HG03159 (cell line): ENCODE data around the gene GRIK4.

Experiments used
- ATAC-seq: cut with Tn5 transposase; IDR thresholded peaks from one replicate; pipeline ENCODE4 v1.9.1; 2021; ENCODE audit warnings: mild to moderate bottlenecking, moderate library complexity; ENCODE audit not compliant: unreplicated experiment

GRIK4 gene

DNA sequence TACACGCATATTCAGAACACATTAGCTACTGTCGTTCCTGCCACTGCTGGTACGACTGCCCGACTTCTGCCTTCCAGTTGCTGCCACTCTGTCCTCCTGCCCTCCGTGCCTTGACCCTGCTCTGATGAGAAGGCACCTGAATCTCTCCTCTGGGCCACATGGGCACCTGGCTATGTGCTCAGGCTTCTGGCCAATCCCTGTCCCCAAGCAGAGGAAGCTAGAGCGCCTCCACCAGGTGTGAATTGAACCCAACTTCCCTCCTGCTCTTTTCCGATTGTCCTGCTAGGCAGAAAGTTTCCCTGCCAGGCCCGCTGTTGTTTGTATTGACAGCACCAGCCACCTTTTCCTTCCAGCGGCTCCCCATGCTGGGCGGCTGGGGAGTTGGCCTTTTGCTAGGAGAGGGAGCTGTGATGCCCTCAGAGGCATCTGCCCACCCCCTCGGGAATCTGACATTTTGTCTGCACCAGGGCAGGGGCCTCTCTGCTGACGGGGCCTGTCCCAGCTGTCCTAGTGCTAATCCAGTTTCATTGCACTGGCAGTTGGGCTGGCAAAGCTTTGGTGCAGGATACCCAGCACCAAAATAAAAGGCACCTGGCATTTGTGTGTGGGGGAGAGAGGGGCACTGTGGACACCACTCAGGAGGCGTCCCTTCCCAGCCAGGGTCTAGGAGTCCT lies 118.0 kb downstream of the GRIK4 start:
- ATAC-seq: no peak

DNA sequence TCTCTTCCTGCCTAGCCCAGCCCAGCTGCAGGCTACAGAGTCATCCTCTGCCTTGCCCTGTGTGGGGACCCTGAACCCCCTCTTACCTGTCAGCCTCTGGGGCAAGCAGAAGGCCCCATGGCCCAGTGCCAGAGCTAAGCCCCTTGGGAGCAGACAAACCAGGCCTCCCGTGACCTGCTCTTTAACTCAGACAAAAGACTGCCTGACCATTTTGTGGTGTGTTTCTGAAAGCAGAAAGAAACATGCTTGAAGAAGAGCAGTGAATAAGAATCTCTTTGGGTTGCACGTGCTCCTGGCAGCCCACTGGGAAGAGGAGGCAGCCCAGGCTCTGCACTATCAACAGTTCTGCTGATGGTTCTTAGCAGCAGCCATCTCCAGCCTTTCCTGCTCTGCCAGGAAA lies 118.6 kb downstream of the GRIK4 start:
- no peak for ATAC-seq

DNA sequence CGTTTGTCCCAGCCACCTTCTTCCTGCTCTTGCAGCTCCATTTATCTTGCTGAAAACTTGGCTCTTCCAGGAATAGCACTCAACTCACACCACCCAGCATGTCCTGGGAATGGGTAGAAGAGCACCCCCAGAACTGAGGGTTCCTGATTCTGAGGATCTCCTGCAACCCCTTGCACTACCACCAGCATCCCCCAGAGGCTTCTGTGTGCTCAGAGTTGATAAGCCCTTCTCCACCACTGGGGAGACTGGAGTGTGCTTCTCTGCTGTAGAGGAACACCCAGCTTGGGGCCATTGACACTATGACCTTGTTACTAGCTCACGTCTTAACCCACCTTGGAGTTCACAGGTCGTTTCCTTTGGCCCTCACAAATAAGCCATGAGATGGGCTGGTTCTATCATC lies 121.0 kb downstream of the GRIK4 start:
- ATAC-seq: peak; percentile 82

DNA sequence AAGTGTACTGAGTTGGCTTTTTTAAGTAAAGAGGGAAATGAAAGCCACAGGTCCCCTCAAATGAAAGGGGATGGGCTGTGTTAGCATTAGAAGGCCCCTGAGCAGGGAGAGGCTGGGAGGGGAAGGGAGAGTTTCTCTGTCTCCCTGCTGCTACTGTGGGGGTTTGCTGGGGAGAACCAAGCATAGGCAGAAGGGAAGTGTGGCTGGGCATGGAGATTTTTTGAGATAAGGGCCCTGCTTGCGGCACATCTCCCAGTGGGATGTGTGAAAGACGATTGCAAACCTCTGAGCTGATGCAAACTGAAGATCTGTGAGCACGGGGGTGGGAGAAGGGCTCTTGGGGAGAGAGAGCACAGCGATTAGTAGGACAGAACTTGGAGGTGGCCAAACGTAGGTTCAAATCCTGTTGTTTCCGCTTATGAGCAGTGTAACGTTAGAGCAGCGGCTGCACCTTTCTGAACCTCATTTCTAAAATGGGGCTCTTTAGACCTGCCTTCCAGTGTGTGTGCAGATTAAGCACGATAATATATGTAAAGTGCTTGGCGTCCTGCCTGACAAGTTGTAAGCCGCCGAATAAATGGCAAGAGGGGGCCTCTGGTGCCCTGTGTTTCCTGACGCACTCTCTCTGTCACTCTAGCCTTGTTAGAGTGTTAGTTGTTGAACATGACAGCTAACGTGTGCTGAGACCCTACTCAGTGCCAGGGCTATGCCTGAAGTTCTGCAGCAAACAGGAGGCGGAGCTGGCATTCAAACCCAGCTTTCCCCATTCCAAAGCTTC lies 122.3 kb downstream of the GRIK4 start:
- ATAC-seq: no peak

DNA sequence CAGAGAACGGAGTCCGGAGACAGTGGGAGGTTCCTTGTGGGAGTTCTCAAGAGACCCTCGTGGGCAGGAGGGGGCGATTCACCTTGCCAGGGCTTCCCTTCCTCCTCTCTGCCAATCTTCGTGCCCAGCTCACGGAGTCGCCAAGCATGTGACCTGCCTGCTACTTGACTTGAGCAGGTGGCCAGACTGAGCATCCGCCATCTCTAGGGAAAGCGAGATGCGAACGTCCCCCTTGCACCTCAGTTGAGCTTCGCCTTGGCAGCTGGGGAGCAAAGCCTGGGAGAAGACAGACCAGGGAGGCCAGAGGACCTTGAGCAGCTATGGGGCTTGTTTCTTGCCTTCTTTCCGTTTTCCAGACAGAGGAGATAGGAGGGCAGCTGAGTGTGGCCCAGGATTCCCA lies 123.2 kb downstream of the GRIK4 start:
- ATAC-seq: no peak

DNA sequence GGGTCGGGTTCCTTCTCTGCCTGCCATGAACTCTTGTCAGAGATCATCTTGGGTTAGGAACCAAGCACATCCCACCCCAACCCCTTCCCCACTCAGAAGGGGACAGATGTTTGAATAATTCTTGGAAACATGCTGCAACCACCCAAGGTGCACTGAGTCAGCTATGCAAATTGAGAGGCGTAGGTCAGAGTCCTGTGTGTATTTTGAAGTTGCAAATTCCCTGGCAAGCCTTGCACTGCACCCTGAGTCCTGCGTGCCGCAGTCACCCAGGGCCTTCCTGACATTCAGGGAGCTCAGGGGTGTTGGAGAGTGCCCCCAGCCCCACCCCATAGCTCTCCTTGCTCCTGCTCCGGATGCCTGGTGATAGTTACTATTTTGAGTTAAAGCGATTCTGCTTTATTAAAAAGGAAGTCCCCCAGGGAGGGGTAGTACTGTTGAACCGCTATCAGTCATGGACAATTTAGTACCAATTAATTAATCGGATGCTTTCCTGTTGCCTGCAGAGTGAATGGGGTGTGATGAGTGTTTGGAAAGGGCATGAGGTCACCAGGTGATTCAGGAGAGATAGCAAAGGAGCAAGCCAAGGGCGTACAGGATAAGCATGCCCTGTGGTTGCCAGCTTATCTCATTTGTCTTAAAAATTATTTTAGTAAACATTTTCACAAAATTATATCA lies 123.7 kb downstream of the GRIK4 start:
- ATAC-seq: no peak

DNA sequence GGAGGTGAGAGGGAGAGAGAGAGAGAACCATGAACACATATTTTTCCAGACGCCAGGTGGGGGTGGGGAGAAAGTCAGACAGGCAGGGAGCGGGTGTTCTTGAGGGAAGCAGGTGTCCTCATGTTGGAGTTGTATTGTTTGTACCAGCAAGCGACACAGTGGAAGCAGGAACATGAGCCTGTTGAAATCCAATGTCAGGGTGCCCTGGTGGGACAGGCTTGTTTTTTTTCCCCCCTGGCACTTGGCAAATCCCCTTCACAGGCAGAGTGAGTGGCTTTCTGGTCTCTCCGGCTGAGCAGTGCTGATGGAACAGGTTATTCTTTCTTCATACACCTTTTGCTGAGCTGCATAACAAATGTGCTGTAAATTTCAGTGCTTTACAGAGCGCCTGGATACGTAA lies 125.6 kb downstream of the GRIK4 start:
- ATAC-seq: no peak

DNA sequence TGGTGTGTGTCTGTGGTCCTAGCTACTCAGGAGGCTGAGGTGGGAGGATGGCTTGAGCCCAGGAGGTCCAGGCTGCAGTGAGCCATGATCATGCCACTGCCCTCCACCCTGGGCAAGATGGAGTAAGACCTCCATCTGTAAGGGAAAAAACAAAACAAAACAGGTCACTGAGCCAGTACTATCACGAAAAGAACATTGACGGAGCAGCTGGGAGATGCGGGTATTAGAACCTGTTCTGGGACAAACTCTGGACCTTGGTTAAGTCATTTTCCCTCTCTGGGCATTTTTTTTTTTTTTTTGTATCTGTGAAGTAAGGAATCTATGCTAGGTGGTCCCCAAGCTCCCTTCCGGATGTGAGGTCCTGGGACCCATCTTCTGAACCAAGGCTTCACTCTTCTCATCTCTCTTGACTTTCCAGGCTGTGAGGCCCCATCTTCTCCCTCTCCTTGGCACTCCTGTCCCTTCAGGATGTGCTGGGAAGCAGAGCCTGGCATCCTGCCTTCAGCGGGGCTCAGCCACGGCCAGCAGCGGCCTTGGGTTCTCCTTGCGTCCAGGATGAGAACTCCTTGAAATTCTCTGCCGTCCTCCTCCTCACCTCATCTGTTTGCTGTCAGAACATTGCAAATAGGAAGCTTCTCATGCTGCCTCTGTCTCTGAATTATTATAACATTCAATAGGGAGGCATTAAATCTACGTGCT lies 130.8 kb downstream of the GRIK4 start:
- no peak for ATAC-seq

DNA sequence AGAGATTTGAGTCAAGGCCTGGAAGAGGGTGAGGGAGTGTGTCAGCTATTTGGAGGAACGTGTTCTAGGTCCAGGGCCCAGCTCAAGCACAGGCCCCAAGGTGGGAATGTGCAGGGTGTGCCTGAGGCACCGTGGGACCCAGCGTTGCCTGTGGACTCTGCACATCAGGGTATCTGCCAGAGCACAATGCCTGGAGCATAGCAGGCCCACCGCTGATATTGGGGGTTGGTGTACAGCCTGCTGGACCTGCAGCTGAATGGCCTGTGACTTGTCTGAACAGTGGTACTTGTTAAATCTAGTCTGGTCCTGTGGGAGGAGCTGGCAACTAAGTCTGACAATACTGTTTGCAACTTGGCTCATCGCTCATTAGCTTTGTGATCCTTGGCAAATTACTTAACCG lies 131.7 kb downstream of the GRIK4 start:
- no peak for ATAC-seq

DNA sequence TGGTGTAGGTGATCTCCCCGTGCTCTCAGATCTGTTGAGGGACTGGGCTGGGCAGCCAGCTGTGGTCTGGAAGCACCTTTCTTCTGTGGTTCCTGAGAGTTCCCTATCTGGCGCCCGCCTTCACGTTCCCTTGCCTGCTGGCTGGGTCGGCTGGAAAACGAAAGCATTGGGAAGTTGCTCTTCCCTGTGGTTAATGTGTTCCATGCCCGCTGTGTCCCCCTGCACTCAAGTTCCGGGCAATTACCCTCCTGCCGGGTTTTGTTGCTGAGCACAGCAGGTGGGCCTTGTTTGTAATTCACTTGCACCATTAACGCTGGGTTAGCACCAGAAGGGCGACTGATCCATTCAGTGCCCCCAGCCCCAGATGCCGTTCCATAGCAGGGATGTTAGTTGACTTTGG lies 134.1 kb downstream of the GRIK4 start:
- ATAC-seq: no peak

DNA sequence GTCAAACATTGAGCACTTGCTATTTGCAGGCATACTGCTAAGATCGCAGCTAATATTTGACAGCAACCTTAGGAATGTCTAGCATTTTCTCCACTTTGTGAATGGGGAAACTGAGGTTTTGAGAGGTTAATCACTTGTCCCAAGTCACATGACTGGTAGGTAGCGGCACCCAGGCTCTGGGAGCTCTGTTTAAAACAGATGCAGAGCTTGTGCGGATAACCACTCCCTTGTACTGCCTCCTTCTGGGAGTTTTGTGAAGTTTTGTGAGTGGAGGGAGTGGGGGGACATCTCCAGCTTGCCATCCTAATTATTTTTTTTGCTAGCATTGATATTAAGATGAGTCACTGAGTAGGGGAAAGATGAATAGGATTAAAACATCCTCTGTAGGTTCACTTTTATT lies 134.7 kb downstream of the GRIK4 start:
- ATAC-seq: no peak

DNA sequence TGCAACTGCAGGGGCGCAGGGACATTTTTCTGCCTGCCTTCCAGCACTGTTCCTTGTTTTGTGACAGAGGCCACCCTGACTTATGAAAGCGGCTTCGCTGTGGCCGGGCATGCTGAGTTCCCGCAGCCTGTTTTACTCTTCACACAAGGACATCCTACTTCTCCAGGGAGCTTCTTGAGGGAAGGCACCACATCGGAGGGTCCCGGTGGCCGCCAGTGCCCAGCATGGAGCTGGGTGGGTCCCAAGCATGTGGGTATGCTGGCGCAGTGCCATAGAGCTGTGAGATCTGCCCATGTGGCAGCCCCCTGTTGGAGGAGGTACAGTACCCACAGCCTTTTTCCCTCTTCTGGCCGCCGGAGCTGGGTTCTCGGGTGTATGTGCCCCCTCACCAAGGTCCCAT lies 136.1 kb downstream of the GRIK4 start:
- ATAC-seq: no peak

DNA sequence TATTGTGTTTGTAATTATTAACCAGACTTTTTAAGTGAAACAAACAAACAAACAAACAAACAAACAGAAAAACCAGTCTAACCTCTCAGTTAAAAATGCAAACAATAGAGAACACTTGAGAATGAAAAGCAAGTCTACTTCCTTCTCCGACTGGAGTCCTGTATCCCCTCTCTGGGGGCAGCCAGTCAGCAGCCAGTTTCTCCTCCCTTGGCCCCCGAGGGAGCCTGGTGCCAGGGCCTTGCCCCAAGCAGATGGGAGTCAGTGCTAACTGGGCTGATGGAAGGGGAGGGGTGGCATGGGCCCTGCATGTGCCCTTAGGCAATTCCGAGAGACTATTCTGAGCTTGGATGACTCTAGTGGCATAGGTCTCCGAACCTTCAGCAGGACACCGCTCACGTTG lies 137.2 kb downstream of the GRIK4 start:
- ATAC-seq: no peak

DNA sequence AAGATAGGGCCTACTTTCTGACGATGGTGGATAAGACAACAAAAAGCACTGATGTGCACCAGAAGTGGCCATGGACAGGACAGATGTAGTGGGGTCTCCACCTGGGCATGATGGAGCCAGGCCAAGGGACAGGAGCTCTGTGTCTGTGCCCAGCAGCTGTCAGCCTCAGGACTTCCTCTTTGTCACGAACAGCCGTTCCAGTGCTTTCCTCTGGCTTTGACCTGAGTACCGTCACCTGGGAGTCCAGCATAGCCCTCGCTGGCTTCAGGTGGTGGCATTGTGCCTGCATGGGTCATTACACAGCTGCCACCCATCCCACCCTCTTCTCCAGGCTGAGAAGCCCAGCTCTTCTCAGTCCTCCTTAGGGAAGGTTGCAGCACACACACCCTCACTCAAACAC lies 137.8 kb downstream of the GRIK4 start:
- no peak for ATAC-seq

DNA sequence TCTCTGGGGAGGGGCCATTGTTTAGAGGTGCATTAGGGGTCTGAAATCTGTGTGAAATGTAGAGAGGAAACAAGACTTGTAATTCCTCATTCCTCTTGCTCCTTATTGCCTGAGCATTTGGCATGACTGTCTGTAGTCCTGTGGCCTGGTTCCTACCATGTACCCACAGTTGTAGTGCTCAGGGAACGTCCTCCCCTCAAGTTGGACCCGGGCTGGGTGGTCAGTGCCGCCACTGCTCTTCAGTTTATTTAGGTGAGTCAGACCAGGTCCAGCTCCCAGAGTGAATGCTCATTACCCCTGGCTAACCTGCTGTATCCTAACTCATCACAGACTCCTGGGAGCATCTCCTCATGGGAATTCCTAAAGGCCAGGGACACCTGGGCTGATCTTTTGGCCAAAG lies 139.8 kb downstream of the GRIK4 start:
- ATAC-seq: no peak

DNA sequence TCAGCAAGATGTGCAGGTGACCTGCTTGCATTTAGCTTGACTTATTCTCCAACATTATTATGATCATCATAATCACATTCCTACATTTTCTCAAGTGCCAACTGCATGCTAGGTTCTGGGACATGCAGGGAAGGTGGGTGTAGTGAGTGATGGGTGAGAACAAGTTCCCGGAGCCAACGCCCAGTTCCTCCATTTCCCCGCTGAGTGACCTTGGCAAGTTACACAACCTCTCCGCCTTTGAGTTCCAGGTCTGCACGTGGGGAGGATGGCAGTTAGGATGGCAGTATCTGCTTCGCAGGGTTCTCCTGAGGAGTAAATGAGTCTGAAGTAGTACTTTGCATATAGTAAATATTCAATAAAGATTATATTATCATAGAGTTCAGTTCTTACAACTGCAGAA lies 140.3 kb downstream of the GRIK4 start:
- no peak for ATAC-seq

DNA sequence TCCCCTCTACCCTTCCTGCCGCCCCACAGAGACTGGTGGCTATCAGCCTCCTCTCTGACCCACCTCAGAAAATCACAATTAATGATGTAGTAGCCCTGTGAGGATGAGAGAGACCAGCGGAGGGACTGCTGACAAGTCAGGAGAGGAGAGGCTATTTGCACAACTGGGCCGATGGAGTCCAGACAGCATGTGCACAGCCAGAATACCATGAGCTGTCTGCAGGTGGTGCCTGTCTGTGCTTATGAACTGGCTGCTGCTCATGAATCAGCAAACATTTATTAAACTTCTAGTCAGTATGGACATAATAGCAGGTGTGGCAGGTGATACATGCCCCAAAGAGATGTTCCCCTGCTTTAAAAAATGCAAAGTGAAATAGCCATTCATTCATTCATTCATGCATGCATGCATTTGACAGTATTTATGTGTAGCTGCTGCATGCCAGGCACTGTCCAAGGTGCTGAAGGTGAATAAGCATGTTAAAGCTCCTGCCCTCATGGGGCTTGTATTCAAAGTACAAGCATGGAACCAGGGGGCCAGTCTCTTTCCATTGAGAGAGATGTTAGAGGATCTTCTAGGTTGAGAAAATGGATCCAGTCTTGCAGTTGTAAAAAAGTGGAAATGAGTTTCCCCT lies 141.3 kb downstream of the GRIK4 start:
- ATAC-seq: no peak

DNA sequence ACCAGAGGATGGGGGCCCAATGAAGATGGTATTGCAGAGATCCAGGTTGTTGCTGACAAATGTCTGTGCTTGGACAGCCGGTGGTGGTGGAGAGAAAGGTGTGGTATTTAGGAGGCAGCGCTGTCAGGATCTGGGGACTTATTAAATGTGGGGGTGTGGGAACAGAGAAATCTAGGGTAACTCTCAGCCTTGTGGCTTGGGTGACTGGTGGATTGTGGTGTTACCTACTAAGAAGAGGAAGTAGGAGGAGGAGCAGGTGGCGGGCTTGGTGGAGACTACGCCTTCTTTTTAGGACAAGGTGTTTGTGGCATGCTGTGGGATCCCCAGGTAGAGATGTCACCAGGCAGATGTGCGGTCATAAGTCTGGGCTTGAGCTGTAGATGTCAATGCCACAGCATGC lies 144.0 kb downstream of the GRIK4 start:
- ATAC-seq: no peak

DNA sequence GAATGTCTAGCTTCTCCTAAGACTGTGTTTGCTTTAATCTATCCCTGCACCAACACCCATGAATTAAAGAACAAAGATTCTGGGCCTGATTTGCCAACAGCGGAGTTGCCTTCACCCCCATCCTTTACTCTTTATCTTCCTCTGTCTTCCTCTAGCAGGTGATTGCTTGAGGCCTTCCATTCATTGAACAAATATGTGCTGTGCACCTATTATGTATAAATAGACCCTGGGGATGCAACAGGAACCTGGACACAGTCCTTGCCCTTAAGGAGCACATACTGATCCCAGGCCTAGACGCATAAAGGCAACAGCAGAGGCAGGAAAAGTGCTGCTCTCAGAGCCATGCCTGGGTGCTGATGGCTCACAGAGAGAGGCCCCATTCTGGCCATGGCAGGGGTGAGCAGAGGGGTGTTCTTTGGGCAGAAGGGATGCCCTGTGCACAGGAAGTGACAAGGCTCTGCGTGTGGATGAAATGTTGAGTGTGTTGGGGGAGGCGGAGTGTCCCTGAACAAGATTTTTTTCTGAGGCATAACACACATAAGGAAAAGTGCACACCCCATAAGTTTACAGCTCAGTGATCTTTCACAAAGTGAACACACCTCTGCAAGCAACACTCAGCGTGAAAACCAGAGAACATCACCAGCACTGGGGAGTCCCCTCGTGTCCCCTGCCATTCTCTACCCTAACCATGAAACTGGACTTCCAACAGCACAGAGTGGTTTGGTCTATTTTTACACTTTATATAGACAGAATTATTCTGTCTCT lies 145.9 kb downstream of the GRIK4 start:
- ATAC-seq: peak; percentile 55

DNA sequence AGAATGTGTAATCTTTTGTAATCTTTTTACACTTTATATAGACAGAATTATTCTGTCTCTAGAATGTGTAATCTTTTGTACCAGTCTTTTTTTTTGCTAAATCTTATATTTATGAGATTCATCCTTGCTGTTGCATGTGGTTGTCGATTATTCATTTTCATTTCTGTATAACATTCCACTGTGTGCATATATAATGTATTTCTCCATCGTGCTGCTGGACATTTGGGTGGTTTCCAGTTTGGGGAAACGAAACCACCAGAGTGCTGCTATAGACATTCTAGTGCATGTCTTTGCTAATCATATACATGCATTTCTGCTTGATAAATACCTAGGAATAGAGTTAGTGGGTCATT lies 146.5 kb downstream of the GRIK4 start:
- ATAC-seq: peak; percentile 59
